Stimulated activated CD8-positive, alpha-beta memory T cell treated with anti-CD3 and anti-CD28 coated beads, Interleukin-15, amount 100 ng/mL, for 48 hours (primary cell): ENCODE results near the gene ARMC12.
A peak's percentile ranks its signal among the peaks of the same experiment; 100 is the strongest.

Experiments
- DNase-seq, 2 donors: peaks; one replicate each; pipeline ENCODE4 v3.0.0-alpha.2; 2020; ENCODE audit warnings: low read depth in 2 of 2

Gene ARMC12

DNA sequence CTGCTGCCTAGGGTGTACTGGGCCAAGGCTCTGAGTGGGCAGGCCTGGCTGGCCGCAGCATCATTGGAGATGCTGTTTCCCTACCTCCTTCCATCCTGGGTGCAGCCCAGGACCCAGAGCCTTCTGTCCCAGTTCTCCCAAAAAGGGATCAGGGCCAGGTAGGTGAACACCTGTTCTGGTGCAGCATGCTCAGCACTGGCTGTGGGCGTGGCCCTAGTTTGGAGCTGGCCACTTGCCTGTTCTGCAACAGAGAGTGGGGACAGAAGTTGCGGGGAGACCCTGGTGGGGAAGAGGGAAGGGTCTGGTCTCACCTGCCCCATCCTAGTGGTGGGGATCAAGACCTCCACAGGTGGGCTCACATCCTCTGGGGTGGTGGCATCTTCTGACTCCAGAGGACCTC lies 1.4 kb upstream of the ARMC12 start:
- no peak for DNase-seq

DNA sequence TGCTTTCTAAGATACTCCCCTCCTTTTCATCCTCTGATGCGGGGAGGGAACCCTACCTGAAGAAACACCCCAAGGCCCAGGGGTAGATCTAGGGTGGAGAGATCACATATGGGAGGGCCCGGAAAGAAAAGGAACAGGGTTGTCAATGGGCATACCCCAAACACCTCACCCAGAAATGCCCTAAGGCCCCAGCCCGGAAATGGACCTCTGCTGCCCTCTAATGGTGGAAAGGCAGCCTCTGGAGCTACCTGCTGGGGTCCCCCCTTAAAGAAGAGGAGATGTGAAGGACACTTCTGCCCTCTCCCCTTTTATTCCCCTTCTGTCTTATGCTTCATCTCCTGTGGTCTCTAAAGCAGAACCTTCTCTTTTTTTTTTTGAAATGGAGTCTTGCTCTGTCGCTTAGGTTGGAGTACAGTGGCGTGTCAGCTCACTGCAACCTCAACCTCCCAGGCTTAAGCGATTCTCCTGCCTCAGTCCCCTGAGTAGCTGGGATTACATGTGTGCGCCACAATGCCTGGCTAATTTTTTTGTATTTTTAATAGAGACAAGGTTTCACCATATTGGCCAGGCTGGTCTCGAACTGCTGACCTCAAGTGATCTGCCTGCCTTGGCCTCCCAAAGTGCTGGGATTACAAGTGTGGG lies 458 bp upstream of the ARMC12 start:
- DNase-seq, result peak; percentile 65 to 72

DNA sequence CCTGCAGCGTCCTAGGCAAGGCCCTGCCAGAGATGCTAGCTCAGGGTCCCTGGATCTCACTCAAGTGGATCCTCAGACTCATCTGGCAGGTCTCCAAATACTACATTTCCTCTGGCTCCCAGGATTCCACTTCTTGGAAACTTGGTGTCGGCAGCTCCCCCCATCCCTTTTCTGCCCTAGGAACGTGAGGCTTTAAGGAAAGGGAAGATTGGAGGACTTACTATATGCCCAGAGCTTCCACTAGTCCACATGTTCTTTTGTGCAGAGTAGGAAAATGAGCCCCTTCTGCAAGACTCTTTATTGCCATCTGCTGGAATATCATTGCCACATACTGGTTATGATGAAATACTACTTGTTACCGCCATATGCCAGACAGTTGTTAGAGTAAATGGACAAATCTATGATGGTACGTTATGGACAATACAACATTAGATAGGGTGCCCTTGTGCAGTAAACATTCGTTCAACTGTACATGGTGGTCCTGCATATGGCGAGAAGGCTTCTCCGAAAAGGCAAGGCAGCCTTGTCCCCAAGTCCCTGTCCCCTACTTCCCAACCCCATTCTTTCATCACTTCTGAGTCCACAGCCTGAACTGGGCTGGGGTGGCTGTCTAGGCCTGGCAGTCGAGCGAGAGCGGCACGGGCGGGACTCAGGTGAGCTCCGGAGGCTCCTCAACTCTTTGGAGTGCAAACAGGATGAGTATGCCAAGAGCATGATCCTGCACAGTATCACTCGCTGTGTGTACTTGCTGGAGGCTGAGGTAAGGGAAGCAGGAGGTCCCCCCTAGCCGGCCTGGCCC lies 780 bp downstream of the ARMC12 start:
- DNase-seq, result no peak

DNA sequence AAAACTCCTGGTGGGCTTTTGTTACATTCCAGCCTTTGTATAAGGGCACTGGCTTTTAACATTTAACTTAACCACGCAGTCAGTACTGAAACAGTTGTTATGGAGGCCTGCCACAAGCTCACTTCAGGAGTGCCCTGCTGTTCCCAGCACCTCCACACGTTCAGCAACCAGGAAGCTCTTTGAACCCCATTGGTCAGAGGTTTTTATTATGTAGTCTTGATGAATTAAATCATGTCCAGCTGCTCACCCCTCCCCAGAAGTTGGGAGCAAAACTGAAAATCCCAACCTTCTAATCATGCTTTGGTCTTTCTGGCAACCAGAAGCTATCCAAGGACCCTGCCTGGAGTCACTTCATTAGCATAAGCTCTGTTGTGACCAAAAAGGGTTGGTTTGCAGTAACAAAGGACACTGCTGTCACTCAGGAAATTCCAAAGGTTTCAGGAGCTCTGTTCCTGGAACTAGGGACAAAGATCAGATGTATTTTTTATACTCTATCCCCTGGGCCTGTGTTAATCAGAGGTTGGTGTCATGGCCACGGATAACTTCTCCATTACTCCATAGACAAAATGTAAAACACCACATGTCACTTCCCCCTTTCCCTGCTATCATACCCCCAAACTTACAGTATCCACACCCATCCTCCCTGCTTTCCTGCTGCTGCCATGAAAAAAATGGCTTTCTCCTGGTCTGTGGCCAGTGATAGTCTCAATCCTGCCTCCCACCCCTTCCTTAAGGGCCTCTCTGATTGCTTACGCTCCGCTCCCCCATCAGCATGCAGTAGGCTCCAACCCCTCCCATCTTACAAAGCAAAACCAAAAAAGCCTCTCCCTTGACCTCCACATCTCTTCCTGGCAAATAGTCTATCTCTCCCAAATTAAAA lies 3.1 kb downstream of the ARMC12 start:
- DNase-seq, result no peak

DNA sequence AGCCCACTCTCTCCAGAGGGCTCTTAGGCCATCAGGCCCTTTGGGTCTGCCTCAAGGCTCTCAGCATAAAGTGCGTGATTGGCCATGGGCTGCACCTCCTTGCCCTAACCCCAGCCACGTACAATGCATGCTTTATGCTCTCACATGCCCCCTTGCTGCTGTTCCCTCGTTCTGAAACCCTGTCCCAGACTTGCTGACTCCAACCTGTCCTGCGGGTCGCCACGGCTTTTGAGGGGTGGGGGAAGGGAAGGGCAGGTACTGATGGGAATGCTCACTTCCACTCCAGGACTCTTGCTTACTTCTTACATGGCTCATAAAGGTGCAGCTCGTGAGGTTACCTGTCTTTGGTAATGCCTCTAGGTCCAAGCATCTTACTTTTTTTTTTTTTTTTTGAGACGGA lies 6.0 kb downstream of the ARMC12 start:
- no peak for DNase-seq

DNA sequence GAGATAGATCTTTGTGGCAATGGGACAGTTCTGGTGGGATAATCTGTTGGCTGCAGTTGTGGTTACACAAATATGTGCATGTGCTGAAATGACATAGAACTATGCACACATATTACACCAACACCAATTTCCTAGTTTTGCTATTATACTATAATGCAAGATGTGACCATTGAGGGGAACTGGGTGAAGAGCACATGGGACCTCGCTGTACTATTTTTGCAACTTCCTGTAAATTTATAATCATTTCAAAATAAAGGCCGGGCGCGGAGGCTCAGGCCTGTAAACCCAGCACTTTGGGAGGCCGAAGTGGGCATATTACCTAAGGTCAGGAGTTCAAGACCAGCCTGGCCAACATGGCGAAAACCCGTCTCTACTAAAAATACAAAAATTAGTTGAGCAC lies 8.7 kb downstream of the ARMC12 start:
- no peak for DNase-seq

DNA sequence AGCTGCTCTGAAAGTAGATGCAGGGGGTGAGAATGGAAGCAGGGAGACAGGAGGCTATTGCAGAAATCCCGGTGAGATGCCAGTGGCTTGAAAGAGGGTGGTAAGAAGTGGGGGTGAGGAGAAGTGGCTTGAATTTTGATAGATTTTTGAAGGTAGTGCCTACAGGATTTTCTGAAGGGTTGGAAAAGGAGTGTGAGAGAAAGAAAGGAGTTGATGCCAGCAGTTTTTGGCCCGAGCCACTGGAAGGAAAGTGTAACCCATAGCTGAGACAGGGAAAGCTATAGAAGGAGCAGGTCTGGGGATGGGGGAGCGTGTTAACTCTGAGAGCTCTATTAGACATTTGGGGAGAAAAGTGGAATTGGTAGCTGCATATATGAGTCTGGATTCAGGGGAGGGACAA lies 9.7 kb downstream of the ARMC12 start:
- no peak for DNase-seq

DNA sequence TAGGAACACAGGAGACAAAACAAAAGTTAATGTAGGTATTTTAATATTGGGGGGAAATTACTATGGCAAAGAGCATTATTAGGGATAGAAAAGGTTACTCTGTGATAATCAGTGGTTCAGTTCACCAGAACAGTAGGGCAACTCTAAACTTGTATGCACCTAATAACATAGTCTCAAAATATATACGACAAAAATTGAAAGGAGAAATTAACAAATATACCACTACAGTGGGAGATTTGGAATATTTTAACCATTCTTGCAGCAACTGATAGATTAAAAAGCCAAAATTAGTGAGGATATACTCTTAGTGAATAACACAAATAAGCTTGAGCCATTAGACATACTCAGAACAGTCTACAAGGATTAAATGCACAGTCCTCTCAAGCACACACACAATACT lies 11.0 kb downstream of the ARMC12 start:
- DNase-seq, result no peak

DNA sequence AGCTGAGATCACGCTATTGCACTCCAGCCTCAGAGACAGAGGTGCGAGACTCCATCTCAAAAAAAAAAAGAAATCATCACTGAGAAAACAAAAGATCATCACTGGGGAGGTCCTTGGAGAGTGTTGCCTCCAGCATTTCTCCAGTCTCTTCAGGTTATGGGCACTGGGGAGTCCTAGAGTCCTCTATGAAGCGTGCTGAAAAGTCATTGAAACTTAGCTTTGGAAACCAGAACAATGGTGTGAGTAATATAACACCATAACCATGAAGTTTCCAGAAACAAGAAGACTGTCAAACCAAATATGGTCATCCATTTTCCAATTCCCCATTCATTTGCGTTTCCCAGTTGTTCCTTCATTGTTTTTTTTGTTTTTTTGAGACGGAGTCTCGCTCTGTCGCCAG lies 13.7 kb downstream of the ARMC12 start:
- DNase-seq, result no peak

DNA sequence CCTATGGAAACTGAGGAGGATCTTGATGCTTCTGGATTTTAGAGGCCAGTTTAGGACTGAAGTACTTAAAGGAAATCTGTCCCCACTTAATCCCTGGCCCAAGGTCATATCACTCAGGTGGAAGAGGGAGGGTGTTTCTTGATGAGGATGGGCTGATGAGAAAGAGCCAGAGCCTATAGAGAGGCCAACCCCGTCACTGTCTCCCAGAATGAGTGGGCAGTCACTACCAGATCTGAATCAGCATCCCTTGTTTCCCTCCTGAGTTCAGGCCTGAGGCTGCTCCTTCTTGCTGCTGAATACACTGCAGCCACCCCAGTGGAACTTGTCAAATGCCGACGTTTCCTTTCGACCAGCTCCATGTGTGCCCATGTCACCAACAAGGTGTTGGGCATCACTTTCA lies 14.8 kb downstream of the ARMC12 start:
- peak in 1 of 2 donors; percentile 41 for DNase-seq

DNA sequence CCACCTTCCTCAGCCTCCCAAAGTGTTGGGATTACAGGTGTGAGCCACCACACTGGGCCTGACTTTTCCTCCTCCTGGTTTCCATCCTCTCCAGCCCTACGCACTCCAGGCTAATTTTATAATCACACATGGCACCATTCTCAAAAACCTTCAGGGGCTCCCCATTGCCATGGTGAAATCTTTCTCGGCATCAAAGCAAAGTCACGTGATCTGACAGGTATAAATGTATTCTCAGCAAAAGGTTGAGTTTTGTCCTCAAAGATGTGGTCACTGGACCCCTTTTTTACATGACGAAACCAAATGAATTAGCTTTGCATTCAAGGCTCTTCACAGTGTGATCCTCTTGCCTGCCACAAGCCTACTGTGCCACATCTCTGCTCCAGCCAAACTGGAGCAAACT lies 15.5 kb downstream of the ARMC12 start:
- no peak for DNase-seq

DNA sequence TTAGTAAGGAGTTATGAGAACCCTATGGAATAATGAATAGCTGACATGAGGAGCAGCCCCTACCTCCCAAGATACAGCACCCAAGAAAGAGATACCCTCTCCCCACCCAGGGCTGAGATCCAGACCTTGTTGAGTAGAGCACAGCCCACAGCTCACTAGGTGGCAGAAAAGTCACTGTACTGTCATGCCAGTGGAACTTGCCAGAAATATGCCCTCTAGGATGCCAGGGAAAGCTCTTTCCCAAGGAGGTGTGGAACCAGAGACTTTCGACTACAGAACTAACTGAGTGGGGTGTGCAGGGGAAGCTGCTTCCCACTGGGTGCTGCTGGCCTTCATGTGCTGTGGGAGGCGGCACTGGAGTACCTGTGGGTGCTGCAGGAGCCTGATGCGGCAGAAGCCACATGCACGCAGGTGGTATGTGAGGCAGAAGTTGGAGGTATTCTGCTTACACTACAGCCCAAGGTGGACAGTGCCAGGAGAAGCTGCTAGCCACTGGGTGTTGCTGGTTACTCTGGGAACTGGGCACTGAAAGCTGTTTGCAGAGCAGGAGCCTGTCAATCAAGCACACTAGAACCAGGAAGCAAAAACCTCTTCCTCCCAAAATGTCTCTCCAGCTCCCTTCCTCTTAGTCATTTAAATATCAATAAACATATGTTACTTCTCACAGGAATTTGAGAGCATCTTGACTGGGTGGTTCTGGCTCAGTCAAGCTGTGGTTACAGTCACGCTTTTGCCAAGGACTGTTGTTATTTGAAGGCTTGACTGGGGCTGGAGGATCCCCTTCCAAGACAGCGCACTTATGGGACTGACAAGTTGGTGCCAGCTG lies 17.8 kb downstream of the ARMC12 start:
- no peak for DNase-seq

DNA sequence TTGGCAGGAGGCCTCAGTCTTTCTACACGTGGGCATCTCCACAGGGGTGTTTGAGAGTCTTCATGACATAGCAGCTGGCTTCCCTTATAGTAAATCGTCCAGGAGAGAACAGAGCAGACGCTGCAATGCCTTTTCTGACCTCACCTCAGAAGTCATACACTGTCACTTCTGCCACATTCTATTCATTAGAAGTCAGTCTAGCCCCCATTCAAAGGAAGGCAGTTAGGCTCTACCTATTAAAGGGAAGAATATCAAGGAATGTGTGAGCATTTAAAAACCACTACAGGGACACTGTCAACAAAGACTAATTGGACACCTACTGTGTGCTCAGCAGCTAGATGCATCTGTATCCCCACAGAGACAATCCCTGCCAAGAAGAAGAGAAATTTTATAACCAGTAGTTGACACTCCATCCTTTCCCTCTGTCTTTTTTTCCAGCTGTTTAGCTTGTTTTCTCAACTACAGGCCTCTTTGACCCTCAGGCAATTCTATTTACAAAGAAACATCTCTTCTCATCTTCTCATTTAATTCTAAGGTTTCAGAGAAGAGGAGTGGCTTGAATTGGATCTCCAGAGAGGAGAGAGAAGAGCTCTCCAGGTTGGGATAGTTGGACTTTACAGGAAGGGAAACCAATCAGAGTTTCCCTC lies 18.6 kb downstream of the ARMC12 start:
- DNase-seq, result no peak

DNA sequence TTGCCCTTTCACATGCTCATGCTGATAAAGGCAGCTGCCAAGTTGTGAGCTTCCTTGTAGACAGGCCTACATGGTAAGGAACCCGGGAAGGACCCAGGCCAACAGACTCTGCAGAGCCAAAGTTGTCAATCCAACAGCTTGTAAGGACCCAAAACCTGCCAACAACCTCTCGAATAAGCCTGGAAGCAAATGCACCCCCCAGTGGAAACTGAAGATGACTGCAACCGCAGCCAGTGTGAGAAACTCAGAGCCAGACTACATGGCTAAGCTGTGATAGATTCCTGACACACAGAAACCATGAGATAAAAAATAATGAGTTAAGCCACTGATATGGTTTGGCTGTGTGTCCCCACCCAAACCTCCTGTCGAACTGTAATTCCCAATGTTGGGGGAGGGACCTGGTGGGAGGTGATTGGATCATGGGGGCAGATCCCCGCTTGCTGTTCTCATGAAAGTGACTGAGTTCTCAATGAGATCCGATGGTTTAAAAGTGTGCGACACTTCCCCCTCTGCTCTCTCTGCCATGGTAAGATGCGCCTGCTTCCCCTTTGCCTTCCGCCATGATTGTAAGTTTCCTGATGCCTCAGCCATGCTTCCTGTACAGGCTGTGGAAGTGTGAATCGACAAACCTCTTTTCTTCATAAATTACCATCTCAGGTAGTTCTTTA lies 20.8 kb downstream of the ARMC12 start:
- DNase-seq, result no peak

DNA sequence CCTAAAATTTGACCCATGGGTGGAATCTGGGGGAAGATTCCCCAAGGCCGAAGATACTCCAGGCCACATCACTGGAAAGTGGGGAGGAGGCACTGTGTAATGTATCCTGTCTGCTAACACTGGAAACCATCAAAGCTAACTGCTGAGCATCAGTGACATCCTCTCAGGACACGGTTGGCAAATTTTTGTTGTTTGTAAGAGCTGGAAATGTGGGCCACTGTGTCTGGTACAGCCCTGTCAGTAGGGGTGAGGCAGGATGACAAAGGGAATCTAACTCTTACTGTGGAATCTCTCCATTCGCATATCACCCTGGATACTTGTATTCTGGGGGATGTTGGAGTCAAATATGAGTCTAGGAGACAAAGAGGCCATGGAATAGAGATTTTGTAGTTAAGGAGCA lies 22.6 kb downstream of the ARMC12 start:
- no peak for DNase-seq

DNA sequence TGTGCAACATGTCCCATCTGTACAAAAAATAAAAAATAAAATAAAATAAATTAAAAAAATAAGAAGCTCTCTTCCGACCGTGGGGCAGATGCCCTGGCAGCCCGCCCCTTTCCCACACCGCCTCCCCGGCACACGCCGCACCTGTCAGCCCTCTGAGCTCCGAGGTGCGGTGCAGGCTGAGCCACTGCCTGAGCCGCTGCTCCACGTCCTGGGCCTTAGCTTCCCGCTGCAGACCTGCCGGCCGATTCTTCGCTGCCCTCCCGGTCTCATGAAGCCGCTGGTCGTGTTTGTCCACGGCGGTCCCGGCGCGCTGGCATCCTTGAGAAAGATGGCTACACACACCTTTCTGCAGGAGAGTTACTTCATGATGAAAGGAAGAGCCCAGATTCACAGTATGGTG lies 28.9 kb downstream of the ARMC12 start:
- DNase-seq, result no peak

DNA sequence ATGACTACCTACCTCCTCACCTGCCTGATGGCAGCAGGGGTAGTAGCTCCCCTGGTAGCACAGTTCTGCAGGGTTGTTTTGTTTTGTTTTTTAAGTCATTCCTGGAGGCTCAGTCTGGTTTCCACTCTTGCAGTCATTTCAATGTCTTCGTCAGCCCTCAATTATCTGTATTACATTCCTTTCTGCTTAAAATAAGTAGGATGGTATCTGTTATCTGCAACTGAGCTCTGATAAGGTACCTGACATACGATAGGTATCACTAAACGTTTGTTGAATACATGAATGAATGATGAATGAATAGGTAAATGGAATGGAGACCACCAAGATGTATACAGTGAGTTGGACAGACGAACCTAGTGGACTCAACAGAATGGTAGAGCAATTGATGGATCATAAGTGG lies 32.4 kb downstream of the ARMC12 start:
- no peak for DNase-seq

DNA sequence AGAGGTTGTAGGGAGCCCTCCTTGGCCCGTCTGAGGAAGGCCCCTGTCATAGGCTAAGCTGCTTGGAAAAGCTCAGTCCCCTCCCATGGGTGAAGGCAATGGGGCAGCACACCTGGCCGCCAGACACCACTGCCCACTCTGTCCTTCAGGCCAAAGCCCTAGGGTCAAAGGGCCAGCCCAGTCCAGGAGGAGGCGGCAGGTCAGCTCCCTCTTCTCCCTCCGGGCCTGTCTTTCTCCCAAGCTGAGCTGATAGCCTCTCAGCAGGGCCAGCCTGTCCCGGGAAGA lies 34.5 kb downstream of the ARMC12 start:
- no peak for DNase-seq

DNA sequence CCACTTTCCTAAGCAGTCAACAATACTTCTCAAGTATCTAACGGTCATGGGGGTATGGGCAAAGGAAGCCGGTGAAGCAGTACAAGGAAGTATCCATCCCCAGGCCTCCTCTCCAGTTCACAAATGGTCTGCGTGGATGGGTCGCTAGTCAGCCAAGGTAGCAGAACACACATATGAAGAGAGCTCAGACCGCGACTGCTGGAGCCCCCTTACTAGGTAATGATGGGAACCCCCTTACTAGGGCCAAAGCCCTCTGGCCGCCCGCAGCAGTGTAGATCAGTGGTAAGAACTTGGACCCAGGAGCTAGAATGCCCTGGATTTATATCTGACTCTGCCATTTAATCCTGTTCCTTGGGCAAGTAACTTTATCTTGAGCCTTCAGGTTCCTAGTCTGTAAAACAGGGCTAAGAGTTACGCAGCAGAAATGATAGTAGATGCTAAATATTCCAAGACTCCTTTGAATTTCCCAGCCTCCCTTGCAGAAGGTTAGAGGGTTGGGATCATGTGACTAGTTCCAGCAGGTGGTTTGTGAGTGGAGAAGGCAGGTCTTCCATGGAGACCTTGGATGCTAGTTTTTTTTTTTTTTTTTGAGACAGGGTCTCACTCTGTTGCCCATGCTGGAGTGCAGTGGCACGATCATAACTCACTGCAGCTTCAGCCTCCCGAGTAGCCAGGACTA lies 37.4 kb downstream of the ARMC12 start:
- DNase-seq, result no peak

DNA sequence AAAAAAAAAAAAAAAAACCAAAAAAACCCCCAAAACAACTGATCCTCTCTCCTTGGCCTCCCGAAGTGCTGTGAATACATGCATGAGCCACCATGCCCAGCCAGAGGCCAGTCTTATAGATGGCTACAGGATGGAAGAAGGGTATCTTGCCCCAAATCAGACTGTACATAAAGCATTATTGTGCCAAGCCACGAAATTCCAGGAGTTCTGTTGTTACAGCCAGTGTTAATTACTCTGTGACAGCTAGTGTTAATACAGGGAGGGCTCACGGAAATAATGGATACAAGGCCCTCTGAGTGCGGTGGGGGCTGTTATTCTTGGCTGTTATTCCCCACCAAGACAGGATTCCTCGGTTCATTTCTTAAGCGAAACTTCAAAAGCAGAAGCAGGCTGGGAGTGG lies 38.2 kb downstream of the ARMC12 start:
- no peak for DNase-seq
